H7 (cell line): ENCODE results near the gene MCTP2. TPM values are rescaled to one million over a fixed set of nuclear protein-coding genes. Genes with fewer than 3 reads are reported as not detected.

ENCODE experiments used
- DNase-seq: peaks from one replicate; pipeline ENCODE4 v3.0.0; 2012
- H3K27me3 ChIP-seq: 2 replicates; pipeline ENCODE4 v1.6.0; 2011; ENCODE audit warnings: mild to moderate bottlenecking, low read length; ENCODE audit not compliant: control insufficient read depth, insufficient read depth
- H3K36me3 ChIP-seq: replicated peaks from 2 replicates; pipeline ENCODE4 v1.5.1; 2011; ENCODE audit warnings: low read length; ENCODE audit not compliant: control insufficient read depth, insufficient read depth
- H3K4me3 ChIP-seq: 2 replicates; pipeline ENCODE4 v1.5.1; 2011; ENCODE audit warnings: low read depth, mild to moderate bottlenecking, control low read depth, low read length, moderate library complexity; ENCODE audit not compliant: insufficient read depth
- total RNA-seq: library from RNA; depleted of rRNA; stranded (reverse); fragments of >200 nt; shearing (Covaris generic); gene quantifications from 2 replicates; pipeline ENCODE4 v1.2.3, GENCODE V29; 2014

The MCTP2 gene
- total RNA-seq, 1 experiment from 2014 or later: 4.7 TPM

- Histone ChIP-seq H3K27me3 (no peaks in the 10 kb centered on the region), H3K36me3 (no peaks in the 10 kb centered on the region), H3K4me3 (no peak overlapping the region)
- no peak for DNase-seq
Observed at GRCh38 chr15:94383041-94383440, 151.7 kb downstream of the MCTP2 start.

DNA sequence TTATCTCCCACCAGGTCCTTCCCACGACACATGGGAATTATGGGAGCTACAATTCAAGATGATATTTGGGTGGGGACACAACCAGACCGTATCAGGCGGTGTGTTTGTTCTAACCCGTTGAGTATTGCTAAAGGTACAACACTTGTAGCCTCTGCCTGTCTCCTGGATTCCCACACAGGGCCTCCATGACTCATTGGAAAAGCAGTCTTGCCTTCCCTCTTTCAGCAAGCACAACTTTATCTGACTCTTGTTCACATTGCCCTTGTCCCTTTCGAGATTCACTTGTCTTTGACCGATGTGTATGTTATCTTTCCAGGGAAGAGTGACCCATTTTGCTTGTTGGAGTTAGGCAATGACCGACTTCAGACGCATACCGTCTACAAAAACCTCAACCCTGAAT, 152.3 kb downstream of the MCTP2 start:
- H3K36me3 ChIP-seq: no peaks in the 10 kb centered on the region
- H3K27me3 ChIP-seq: no peaks in the 10 kb centered on the region
- H3K4me3 ChIP-seq: no peak overlapping the region
- DNase-seq: no peak

DNA sequence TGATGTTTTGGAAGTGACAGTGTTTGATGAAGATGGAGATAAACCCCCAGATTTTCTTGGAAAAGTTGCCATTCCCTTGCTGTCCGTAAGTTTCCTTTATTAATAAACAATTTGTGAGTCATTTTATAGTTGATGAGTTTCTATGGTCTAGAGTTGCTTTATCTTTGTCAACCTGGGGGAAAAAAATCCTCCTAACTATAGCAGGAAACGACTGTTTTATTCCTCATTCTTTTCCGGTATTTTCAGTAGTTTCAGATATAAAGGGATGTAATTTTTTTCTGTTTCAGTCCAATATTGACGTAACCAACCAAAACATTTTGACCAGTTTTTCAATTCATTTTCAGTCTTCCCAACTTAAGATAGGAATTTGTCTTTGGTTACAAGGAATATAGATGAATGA, 154.1 kb downstream of the MCTP2 start:
- Histone ChIP-seq H3K36me3 (no peaks in the 10 kb centered on the region), H3K27me3 (no peaks in the 10 kb centered on the region), H3K4me3 (no peak overlapping the region)
- DNase-seq: no peak

- Histone ChIP-seq H3K36me3 (no peaks in the 10 kb centered on the region), H3K27me3 (no peaks in the 10 kb centered on the region), H3K4me3 (no peak overlapping the region)
- no peak for DNase-seq
Observed at GRCh38 chr15:94386351-94386750, 155.0 kb downstream of the MCTP2 start.

DNA sequence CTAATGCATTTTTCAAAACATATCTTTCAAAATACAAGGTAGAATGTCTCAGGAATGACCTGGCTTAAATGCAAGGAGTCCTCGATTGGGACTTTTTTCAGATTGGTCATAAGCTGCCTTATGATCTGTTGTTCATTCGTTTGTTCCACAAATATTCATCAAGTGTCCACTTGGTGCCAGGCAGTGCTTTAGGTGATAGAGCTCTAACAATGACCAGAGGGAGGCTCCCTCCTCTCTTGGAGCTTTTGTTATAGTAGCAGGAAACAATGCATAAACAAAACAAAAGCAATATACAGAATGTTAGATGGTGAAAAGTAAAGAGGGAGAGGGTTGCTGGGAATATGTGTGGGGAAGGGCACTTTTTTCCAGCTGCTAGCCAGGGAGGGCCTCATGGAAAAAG, 156.1 kb downstream of the MCTP2 start:
- no peak overlapping the region for H3K4me3 ChIP-seq
- DNase-seq: no peak
- no peaks in the 10 kb centered on the region for H3K27me3 ChIP-seq
- no peaks in the 10 kb centered on the region for H3K36me3 ChIP-seq

GRCh38 chr15:94387849-94388441, 156.6 kb downstream of the MCTP2 start:
- no peak for DNase-seq
- Histone ChIP-seq H3K36me3 (no peaks in the 10 kb centered on the region), H3K4me3 (no peak overlapping the region), H3K27me3 (no peaks in the 10 kb centered on the region)

DNA sequence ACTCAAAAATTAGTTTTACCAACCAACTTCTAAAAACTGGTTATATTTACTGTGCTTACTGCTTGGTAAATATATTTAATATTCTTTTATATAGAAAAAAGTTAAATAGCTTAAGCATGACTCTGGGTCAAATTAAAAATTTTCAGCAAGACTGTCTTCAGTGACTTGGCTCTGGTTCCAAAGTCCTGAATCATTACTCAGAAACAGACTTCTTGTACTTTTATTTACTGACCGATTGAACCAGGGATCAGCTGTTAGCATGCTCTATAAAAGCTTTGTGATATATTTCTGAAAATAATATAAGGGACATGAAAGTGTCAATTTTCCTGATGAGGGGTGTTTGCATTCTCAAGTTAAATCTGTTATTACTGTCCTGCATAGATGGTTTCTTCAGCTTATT, 164.3 kb downstream of the MCTP2 start:
- H3K4me3 ChIP-seq: no peak overlapping the region
- no peaks in the 10 kb centered on the region for H3K27me3 ChIP-seq
- DNase-seq: no peak
- no peaks in the 10 kb centered on the region for H3K36me3 ChIP-seq

DNA sequence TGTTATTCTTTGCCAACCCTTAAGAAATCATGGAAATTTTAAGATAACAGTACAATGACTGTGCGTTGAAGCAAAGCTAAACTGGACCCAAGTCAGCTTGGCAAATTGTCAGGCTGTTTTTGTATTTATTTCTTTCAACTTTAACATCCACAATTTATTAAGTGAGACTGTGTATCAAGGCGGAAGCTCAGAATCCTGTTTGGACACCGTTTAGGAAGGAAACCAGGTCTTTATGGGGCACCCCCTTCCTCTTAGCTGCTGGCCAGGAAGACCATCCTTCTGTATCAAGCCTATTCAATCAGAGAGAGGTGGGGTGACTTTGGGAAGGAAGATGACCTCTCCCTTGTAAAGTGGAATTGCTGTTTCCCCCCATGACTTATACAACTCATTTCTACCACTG, 166.0 kb downstream of the MCTP2 start:
- no peaks in the 10 kb centered on the region for H3K36me3 ChIP-seq
- no peaks in the 10 kb centered on the region for H3K27me3 ChIP-seq
- DNase-seq: no peak

DNA sequence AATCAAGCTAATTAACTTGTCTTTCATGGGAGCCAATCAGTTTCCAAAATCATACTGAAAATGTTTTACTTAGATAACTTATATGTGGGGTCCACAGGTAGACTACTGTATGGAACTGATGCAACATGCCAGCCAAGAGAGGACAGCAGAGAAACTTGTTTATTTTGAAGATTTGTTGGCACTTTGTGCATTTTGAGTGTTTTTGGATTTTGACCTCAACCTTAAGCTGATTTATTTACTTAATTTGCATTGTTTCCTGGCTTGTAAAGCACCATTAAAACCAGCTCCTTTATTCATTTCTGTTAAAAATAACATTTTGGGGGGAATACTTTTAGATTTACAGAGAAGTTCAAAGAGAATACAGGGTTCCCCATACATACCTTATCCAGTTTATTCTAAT, 166.6 kb downstream of the MCTP2 start:
- DNase-seq: no peak
- Histone ChIP-seq H3K4me3 (no peak overlapping the region), H3K27me3 (no peaks in the 10 kb centered on the region), H3K36me3 (no peaks in the 10 kb centered on the region)

More for the DNA sequence above, 166.0 kb downstream of the MCTP2 start:
- H3K4me3 ChIP-seq: no peak overlapping the region

- no peak overlapping the region for H3K4me3 ChIP-seq
- peak; percentile 2 for DNase-seq
- no peaks in the 10 kb centered on the region for H3K27me3 ChIP-seq
- H3K36me3 ChIP-seq: no peaks in the 10 kb centered on the region
Observed at GRCh38 chr15:94400526-94401298, 169.4 kb downstream of the MCTP2 start.

GRCh38 chr15:94403331-94403730, 172.0 kb downstream of the MCTP2 start:
- no peak for DNase-seq
- H3K36me3 ChIP-seq: no peaks in the 10 kb centered on the region
- H3K27me3 ChIP-seq: no peaks in the 10 kb centered on the region
- H3K4me3 ChIP-seq: no peak overlapping the region

DNA sequence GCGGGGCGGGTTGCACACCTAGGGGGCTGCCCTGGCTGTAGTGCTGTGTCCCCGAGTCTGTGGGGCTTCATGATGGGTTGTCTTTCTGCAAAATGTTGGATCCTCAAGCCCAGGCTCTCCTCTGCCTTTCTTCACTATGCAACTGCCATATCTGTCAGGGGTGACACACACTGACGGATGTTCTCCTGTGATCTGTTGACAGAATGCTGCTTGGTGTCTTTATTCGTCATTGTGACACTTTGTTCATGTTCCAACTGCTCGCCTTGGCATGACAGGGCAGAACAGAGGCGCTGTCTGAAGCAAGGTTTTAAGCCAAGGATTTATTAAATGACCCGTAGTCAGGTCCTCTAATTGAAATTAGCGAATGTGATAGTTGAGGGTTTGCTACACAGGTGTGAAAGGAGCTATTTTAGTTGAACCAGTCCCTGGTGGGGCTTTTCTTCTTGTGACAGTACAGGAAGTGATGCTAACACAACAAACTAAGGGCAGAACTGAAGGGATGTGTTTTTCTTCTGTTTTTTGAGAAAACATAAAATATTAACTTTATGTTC, 173.4 kb downstream of the MCTP2 start:
- DNase-seq: no peak
- H3K36me3 ChIP-seq: no peaks in the 10 kb centered on the region

DNA sequence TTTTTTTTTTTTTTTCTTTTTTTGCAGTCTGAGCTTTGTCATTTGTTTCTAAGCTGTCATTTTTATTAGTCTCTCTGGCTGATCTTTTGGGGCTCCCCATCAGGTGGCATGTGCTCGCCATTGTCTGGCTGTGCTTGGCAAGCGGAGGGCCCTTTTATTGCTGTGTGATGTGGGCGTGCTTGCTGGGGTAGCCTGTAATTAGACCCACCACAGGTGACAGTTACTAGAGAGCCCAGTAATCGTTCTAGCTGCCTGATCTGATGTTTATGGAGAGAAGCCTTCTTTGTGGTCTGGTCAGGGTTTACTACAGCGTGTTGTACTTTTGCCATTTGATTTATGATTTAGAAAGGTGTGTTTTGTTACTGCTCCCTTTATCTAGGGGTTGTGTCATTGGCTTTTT, 179.9 kb downstream of the MCTP2 start:
- Histone ChIP-seq H3K36me3 (no peaks in the 10 kb centered on the region), H3K27me3 (no peaks in the 10 kb centered on the region), H3K4me3 (no peak overlapping the region)
- DNase-seq: no peak

More for the DNA sequence above, 173.4 kb downstream of the MCTP2 start:
- no peaks in the 10 kb centered on the region for H3K27me3 ChIP-seq
- H3K4me3 ChIP-seq: no peak overlapping the region

DNA sequence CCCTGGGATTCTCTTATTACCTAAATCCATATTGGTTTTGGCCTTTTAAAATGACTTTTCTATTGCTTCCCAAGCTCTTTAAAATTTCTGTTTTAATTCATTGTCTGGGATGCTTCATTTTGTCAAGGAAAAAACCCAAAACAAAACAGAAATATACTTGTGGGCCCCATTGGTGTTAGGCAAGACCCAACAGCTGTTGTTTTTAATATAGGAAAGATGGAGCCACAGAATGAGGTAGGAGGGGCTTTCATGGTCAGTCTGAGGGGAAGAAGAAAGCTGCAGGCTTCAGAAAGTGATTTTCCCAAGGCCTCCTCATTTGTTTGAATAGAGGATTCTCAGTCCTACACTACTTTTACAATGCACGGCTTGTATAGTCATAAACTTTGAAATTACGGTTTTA, 180.5 kb downstream of the MCTP2 start:
- no peak overlapping the region for H3K4me3 ChIP-seq
- DNase-seq: no peak
- no peaks in the 10 kb centered on the region for H3K36me3 ChIP-seq
- H3K27me3 ChIP-seq: no peaks in the 10 kb centered on the region

DNA sequence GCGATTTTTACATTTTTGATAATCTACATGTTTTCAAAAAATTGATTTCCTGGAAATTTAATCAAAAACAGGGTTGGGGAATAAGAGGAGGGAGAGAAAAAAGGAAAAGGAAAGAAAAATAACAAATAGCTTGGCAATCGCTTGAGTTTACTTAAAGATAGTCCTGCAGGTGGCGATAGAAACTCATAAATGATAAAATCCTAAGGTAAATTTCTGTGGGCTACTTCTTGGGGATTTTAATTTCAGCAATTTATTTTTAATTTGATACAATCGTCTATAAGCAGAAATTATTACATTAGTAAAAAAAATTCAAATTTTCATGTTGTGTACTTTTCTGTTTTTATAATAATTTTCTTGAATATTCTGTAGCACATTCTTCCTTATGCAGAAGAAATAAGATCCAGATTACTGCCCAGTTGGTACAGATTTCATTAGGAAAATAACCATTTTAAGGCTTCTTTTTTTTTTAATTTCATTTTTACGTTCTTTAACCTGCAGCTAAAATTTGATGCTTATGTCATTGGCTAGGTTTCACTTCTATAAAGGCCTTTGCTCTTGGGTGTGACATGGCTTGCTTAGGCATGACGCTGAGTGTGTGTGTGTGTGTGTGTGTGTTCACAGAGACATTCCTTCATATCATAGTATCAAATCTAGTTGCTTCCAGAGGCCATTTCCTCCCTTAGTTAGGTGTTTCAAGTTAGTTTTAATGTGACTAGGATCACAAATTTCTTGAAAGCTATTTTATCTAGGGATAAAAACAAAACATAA, 181.8 kb downstream of the MCTP2 start:
- no peak for DNase-seq
- Histone ChIP-seq H3K36me3 (no peaks in the 10 kb centered on the region), H3K4me3 (no peak overlapping the region), H3K27me3 (no peaks in the 10 kb centered on the region)
